GM23338 (cell line): ENCODE measurements around the gene MCC. TPM values are rescaled to one million over a fixed set of nuclear protein-coding genes. Genes with fewer than 3 reads are reported as not detected.

Experiments
- ATAC-seq: fragments of 200-7000 bp; cut with Tn5 transposase; 3 replicates; pipeline ENCODE4 v1.9.1; 2020
- DNase-seq: peaks from one replicate; pipeline ENCODE4 v3.0.0-alpha.2; 2015; ENCODE audit warnings: low spot score
- H2AFZ ChIP-seq: fragments of 200-600 bp; sonication (generic); 2 replicates; pipeline ENCODE4 v1.8.0; 2016; ENCODE audit warnings: antibody characterized with exemption, mild to moderate bottlenecking, moderate library complexity
- H3F3A ChIP-seq: fragments of 200-600 bp; sonication (generic); replicated peaks from 2 replicates; pipeline ENCODE4 v1.8.0; 2017; ENCODE audit warnings: antibody characterized with exemption, mixed run types, low read depth
- H3K27ac ChIP-seq: fragments of 200-600 bp; sonication (generic); 2 replicates; pipeline ENCODE4 v1.6.1; 2016; ENCODE audit warnings: low read depth
- H3K27me3 ChIP-seq: fragments of 200-600 bp; sonication (generic); 2 replicates; pipeline ENCODE4 v1.8.0; 2016; ENCODE audit warnings: mild to moderate bottlenecking, mixed run types, moderate library complexity; ENCODE audit not compliant: insufficient read depth
- H3K36me3 ChIP-seq: fragments of 200-600 bp; sonication (generic); 2 replicates; pipeline ENCODE4 v1.8.0; 2016; ENCODE audit warnings: mild to moderate bottlenecking; ENCODE audit not compliant: insufficient read depth
- H3K4me1 ChIP-seq: fragments of 200-600 bp; sonication (generic); 2 replicates; pipeline ENCODE4 v1.8.0; 2016; ENCODE audit warnings: mild to moderate bottlenecking, moderate library complexity; ENCODE audit not compliant: insufficient read depth
- H3K4me2 ChIP-seq: fragments of 200-600 bp; sonication (generic); 2 replicates; pipeline ENCODE4 v1.7.1; 2017; ENCODE audit warnings: mixed run types
- H3K4me3 ChIP-seq: fragments of 200-600 bp; sonication (generic); 2 replicates; pipeline ENCODE4 v1.6.1; 2016; ENCODE audit warnings: mixed run types
- H3K79me2 ChIP-seq: fragments of 200-600 bp; sonication (generic); replicated peaks from 2 replicates; pipeline ENCODE4 v1.8.0; 2017; ENCODE audit warnings: mild to moderate bottlenecking; ENCODE audit not compliant: insufficient read depth
- H3K9me2 ChIP-seq: fragments of 200-600 bp; sonication (generic); 2 replicates; pipeline ENCODE4 v1.8.0; 2017; ENCODE audit not compliant: insufficient read depth
- H4K20me1 ChIP-seq: fragments of 200-600 bp; sonication (generic); replicated peaks from 2 replicates; pipeline ENCODE4 v1.8.0; 2017; ENCODE audit warnings: mild to moderate bottlenecking; ENCODE audit not compliant: insufficient read depth
- H3K27ac Mint-ChIP-seq: 2 replicates; pipeline ENCODE4 v1.8.0; 2020; ENCODE audit warnings: inconsistent platforms, mild to moderate bottlenecking, moderate library complexity, mixed read lengths
- H3K27me3 Mint-ChIP-seq: 3 replicates; pipeline ENCODE4 v1.8.0; 2022; ENCODE audit warnings: low read depth, mild to moderate bottlenecking, moderate library complexity, mixed read lengths, inconsistent platforms; ENCODE audit not compliant: insufficient read depth, poor library complexity
- H3K36me3 Mint-ChIP-seq: 3 replicates; pipeline ENCODE4 v1.8.0; 2021; ENCODE audit warnings: low read depth, mild to moderate bottlenecking, inconsistent platforms, moderate library complexity, mixed read lengths
- H3K4me1 Mint-ChIP-seq: 3 replicates; pipeline ENCODE4 v1.8.0; 2020; ENCODE audit warnings: mild to moderate bottlenecking, inconsistent platforms, mixed read lengths
- H3K4me3 Mint-ChIP-seq: 3 replicates; pipeline ENCODE4 v1.8.0; 2021; ENCODE audit warnings: moderate library complexity, mild to moderate bottlenecking, inconsistent platforms, mixed read lengths
- H3K9me3 Mint-ChIP-seq: 3 replicates; pipeline ENCODE4 v1.8.0; 2020; ENCODE audit warnings: moderate library complexity, mild to moderate bottlenecking, inconsistent platforms, mixed read lengths
- JUNB ChIP-seq: IDR thresholded peaks from one replicate; pipeline ENCODE4 v1.6.1; 2016; ENCODE audit warnings: antibody characterized with exemption; ENCODE audit not compliant: unreplicated experiment
- polyA plus RNA-seq: library from polyadenylated mRNA; unstranded; fragments of >200 nt; fragmentation: Nextera tagmentation; extraction: Ambion mirVana; gene quantifications from 2 replicates; pipeline ENCODE4 v1.2.1, GENCODE V29; 2016
- total RNA-seq: library from RNA; depleted of rRNA; stranded (reverse); fragments of >200 nt; shearing (Covaris generic); gene quantifications from 2 replicates; pipeline ENCODE4 v1.2.3, GENCODE V29; 2014
- TF ChIP-seq, protein P1 (sequence below): IDR thresholded peaks from one replicate; pipeline ENCODE4 v1.6.1; 2018; ENCODE audit warnings: antibody characterized with exemption; ENCODE audit not compliant: unreplicated experiment
- TF ChIP-seq, protein P2 (sequence below): fragments of 250-450 bp; sonication (Bioruptor Pico); IDR thresholded peaks from 2 replicates; pipeline ENCODE4 v1.5.0; 2020; ENCODE audit warnings: mild to moderate bottlenecking, moderate library complexity

MCC gene
- total and polyA plus RNA-seq, 2 experiments from 2014 or later = 3.8 to 10.1 TPM

DNA sequence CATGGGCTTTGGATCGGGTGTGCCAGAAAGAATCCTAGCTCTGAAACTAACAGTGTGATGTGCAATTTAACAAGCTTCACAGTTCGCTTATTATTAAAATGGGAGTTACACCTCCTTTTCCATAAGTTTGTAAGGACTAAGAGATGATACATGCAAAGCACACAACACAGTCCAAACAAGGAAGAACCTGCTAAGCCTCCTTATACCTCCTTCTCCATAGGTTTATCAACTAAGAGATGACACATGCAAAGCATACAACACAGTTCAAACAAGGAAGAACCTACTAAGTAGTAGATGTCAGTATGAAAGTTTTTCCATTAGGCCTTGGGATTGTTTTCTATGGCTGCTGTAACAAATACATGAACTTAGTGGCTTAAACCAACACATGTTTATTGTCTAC is 295.7 kb downstream of the MCC start (continued):
- TF ChIP-seq, protein P1, sequence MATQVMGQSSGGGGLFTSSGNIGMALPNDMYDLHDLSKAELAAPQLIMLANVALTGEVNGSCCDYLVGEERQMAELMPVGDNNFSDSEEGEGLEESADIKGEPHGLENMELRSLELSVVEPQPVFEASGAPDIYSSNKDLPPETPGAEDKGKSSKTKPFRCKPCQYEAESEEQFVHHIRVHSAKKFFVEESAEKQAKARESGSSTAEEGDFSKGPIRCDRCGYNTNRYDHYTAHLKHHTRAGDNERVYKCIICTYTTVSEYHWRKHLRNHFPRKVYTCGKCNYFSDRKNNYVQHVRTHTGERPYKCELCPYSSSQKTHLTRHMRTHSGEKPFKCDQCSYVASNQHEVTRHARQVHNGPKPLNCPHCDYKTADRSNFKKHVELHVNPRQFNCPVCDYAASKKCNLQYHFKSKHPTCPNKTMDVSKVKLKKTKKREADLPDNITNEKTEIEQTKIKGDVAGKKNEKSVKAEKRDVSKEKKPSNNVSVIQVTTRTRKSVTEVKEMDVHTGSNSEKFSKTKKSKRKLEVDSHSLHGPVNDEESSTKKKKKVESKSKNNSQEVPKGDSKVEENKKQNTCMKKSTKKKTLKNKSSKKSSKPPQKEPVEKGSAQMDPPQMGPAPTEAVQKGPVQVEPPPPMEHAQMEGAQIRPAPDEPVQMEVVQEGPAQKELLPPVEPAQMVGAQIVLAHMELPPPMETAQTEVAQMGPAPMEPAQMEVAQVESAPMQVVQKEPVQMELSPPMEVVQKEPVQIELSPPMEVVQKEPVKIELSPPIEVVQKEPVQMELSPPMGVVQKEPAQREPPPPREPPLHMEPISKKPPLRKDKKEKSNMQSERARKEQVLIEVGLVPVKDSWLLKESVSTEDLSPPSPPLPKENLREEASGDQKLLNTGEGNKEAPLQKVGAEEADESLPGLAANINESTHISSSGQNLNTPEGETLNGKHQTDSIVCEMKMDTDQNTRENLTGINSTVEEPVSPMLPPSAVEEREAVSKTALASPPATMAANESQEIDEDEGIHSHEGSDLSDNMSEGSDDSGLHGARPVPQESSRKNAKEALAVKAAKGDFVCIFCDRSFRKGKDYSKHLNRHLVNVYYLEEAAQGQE = no peak

DNA sequence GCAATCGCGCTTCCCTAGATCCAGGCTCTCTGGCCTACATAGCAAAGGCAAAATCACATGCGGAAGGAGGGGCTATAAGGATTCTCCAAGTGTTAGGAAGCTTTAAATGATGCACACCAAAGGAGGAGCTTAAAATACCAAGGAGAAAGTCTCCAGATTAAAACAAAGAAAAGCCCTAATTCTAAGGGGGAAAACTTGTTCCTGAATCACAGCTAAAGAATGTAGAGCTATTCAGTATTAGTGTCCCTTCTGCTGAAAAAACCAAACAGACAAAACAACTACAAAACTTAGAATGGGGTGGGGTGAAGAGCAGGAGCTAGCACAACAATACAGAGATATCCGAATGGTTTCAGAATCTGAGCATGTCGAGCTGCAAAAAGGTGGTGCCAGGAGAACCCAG is 297.9 kb downstream of the MCC start:
- Histone ChIP-seq H3K9me2 (0 out of 2 replicates have a peak, but pooled peaks cover 6% of the 10 kb centered on the region), H3F3A (no peaks in the 10 kb centered on the region), H3K4me3 (no peak overlapping the region), H3K79me2 (no peaks in the 10 kb centered on the region), H3K36me3 (no peaks in the 10 kb centered on the region), H3K4me2 (no peak overlapping the region), H2AFZ (no peak overlapping the region), H4K20me1 (no peaks in the 10 kb centered on the region), H3K27ac (no peak overlapping the region), H3K27me3 (no peaks in the 10 kb centered on the region), H3K4me1 (peaks cover 8% of the 10 kb centered on the region; the same call in 1 of the 2 replicates)
- Mint-ChIP-seq H3K9me3 (peaks cover 7% of the 10 kb centered on the region), H3K27me3 (peaks cover 4% of the 10 kb centered on the region), H3K4me1 (peaks cover 21% of the 10 kb centered on the region), H3K4me3 (no peak overlapping the region), H3K27ac (no peak overlapping the region), H3K36me3 (peaks cover 23% of the 10 kb centered on the region)
- TF ChIP-seq JUNB = no peak
- TF ChIP-seq, protein P1 = no peak
- TF ChIP-seq, protein P2, sequence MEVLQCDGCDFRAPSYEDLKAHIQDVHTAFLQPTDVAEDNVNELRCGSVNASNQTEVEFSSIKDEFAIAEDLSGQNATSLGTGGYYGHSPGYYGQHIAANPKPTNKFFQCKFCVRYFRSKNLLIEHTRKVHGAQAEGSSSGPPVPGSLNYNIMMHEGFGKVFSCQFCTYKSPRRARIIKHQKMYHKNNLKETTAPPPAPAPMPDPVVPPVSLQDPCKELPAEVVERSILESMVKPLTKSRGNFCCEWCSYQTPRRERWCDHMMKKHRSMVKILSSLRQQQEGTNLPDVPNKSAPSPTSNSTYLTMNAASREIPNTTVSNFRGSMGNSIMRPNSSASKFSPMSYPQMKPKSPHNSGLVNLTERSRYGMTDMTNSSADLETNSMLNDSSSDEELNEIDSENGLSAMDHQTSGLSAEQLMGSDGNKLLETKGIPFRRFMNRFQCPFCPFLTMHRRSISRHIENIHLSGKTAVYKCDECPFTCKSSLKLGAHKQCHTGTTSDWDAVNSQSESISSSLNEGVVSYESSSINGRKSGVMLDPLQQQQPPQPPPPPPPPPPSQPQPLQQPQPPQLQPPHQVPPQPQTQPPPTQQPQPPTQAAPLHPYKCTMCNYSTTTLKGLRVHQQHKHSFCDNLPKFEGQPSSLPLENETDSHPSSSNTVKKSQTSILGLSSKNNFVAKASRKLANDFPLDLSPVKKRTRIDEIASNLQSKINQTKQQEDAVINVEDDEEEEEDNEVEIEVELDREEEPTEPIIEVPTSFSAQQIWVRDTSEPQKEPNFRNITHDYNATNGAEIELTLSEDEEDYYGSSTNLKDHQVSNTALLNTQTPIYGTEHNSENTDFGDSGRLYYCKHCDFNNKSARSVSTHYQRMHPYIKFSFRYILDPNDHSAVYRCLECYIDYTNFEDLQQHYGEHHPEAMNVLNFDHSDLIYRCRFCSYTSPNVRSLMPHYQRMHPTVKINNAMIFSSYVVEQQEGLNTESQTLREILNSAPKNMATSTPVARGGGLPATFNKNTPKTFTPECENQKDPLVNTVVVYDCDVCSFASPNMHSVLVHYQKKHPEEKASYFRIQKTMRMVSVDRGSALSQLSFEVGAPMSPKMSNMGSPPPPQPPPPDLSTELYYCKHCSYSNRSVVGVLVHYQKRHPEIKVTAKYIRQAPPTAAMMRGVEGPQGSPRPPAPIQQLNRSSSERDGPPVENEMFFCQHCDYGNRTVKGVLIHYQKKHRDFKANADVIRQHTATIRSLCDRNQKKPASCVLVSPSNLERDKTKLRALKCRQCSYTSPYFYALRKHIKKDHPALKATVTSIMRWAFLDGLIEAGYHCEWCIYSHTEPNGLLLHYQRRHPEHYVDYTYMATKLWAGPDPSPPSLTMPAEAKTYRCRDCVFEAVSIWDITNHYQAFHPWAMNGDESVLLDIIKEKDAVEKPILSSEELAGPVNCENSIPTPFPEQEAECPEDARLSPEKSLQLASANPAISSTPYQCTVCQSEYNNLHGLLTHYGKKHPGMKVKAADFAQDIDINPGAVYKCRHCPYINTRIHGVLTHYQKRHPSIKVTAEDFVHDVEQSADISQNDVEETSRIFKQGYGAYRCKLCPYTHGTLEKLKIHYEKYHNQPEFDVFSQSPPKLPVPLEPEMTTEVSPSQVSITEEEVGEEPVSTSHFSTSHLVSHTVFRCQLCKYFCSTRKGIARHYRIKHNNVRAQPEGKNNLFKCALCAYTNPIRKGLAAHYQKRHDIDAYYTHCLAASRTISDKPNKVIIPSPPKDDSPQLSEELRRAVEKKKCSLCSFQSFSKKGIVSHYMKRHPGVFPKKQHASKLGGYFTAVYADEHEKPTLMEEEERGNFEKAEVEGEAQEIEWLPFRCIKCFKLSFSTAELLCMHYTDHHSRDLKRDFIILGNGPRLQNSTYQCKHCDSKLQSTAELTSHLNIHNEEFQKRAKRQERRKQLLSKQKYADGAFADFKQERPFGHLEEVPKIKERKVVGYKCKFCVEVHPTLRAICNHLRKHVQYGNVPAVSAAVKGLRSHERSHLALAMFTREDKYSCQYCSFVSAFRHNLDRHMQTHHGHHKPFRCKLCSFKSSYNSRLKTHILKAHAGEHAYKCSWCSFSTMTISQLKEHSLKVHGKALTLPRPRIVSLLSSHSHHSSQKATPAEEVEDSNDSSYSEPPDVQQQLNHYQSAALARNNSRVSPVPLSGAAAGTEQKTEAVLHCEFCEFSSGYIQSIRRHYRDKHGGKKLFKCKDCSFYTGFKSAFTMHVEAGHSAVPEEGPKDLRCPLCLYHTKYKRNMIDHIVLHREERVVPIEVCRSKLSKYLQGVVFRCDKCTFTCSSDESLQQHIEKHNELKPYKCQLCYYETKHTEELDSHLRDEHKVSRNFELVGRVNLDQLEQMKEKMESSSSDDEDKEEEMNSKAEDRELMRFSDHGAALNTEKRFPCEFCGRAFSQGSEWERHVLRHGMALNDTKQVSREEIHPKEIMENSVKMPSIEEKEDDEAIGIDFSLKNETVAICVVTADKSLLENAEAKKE = no peak
- DNase-seq (no peak), ATAC-seq (peak; percentile 27; the same call in 1 of the 3 replicates)
